ENCODE results near the gene CD99. TPM values are rescaled to one million over a fixed set of nuclear protein-coding genes. Genes with fewer than 3 reads are reported as not detected.

Gene CD99
- total and polyA plus RNA-seq, 9 of the 15 experiments (the other 6 are each of a cell fraction or from before 2014, with no cell fraction given), result 5.0 to 55.3 (median 34.5) TPM

DNA sequence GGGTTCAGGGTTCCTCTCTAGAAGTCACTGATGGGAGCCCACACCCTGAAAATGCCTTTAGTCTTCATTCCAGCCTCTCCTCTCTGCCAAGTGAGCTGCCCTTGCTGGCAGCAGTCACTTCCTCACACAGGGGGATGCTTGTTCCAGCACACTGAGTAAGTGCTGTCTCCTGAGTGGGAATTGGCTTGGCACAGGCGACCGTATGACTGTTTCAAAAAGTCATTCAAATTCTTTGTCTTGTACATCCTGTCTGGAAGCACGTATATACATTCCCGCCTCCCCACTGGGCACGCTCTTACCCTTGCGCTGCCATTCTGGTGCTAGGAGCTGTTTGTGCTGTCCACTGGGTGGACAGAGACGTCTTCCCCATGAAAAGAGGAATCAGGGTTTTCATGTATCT, 40.2 kb upstream of the CD99 start (continued):
- TF ChIP-seq, protein P1, sequence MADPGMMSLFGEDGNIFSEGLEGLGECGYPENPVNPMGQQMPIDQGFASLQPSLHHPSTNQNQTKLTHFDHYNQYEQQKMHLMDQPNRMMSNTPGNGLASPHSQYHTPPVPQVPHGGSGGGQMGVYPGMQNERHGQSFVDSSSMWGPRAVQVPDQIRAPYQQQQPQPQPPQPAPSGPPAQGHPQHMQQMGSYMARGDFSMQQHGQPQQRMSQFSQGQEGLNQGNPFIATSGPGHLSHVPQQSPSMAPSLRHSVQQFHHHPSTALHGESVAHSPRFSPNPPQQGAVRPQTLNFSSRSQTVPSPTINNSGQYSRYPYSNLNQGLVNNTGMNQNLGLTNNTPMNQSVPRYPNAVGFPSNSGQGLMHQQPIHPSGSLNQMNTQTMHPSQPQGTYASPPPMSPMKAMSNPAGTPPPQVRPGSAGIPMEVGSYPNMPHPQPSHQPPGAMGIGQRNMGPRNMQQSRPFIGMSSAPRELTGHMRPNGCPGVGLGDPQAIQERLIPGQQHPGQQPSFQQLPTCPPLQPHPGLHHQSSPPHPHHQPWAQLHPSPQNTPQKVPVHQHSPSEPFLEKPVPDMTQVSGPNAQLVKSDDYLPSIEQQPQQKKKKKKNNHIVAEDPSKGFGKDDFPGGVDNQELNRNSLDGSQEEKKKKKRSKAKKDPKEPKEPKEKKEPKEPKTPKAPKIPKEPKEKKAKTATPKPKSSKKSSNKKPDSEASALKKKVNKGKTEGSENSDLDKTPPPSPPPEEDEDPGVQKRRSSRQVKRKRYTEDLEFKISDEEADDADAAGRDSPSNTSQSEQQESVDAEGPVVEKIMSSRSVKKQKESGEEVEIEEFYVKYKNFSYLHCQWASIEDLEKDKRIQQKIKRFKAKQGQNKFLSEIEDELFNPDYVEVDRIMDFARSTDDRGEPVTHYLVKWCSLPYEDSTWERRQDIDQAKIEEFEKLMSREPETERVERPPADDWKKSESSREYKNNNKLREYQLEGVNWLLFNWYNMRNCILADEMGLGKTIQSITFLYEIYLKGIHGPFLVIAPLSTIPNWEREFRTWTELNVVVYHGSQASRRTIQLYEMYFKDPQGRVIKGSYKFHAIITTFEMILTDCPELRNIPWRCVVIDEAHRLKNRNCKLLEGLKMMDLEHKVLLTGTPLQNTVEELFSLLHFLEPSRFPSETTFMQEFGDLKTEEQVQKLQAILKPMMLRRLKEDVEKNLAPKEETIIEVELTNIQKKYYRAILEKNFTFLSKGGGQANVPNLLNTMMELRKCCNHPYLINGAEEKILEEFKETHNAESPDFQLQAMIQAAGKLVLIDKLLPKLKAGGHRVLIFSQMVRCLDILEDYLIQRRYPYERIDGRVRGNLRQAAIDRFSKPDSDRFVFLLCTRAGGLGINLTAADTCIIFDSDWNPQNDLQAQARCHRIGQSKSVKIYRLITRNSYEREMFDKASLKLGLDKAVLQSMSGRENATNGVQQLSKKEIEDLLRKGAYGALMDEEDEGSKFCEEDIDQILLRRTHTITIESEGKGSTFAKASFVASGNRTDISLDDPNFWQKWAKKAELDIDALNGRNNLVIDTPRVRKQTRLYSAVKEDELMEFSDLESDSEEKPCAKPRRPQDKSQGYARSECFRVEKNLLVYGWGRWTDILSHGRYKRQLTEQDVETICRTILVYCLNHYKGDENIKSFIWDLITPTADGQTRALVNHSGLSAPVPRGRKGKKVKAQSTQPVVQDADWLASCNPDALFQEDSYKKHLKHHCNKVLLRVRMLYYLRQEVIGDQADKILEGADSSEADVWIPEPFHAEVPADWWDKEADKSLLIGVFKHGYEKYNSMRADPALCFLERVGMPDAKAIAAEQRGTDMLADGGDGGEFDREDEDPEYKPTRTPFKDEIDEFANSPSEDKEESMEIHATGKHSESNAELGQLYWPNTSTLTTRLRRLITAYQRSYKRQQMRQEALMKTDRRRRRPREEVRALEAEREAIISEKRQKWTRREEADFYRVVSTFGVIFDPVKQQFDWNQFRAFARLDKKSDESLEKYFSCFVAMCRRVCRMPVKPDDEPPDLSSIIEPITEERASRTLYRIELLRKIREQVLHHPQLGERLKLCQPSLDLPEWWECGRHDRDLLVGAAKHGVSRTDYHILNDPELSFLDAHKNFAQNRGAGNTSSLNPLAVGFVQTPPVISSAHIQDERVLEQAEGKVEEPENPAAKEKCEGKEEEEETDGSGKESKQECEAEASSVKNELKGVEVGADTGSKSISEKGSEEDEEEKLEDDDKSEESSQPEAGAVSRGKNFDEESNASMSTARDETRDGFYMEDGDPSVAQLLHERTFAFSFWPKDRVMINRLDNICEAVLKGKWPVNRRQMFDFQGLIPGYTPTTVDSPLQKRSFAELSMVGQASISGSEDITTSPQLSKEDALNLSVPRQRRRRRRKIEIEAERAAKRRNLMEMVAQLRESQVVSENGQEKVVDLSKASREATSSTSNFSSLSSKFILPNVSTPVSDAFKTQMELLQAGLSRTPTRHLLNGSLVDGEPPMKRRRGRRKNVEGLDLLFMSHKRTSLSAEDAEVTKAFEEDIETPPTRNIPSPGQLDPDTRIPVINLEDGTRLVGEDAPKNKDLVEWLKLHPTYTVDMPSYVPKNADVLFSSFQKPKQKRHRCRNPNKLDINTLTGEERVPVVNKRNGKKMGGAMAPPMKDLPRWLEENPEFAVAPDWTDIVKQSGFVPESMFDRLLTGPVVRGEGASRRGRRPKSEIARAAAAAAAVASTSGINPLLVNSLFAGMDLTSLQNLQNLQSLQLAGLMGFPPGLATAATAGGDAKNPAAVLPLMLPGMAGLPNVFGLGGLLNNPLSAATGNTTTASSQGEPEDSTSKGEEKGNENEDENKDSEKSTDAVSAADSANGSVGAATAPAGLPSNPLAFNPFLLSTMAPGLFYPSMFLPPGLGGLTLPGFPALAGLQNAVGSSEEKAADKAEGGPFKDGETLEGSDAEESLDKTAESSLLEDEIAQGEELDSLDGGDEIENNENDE (IDR thresholded peaks at IDR 0.05; ENCODE audit: low read depth, low read length), result no peak
- TF ChIP-seq NBN (IDR thresholded peaks at IDR 0.05; ENCODE audit: low read depth) (no peak), ZNF316 (IDR thresholded peaks at IDR 0.05) (no peak), KLF13 (tag; IDR thresholded peaks at IDR 0.05; ENCODE audit: borderline replicate concordance, low read depth) (no peak)
